CD4-positive, alpha-beta T cell treated with Interleukin-15 for 4 hours (primary cell): ENCODE results near the gene GABRG1.

Source experiments
- DNase-seq: peaks from one replicate; pipeline ENCODE4 v3.0.0-alpha.2; 2020; ENCODE audit warnings: low spot score

GABRG1 gene

GRCh38 chr4:46123913-46124755 is at the start of gene GABRG1:
Gene GABRG1 (minus strand): TSS chr4:46124054. CDS start chr4:46123913, 141 bp downstream.
- no peak for DNase-seq

DNA sequence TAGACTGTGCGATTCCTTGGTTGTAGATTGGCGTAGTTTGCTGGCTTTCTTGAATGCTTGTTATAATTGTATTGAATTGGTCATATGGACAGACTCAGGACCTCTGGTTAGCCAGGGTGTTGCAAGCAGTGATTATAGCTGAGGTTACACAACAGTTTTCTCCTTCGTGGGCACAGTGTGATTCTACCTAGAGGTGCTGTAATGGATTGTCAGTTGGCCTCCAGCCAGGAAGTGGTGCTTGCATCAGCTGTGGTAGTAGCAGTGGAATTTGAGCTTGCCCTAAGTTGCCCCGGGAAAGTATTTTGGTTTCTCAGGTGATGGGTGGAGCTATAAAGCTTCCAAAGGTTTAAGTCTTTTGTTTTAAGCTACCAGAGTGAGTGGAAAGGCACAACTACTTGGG is 23.1 kb upstream of the GABRG1 start:
- DNase-seq = no peak

GRCh38 chr4:46131498-46132057 is 7.7 kb upstream of the GABRG1 start:
- no peak for DNase-seq

- DNase-seq = no peak
Observed at GRCh38 chr4:46124773-46125413, 1.0 kb upstream of the GABRG1 start.

DNA sequence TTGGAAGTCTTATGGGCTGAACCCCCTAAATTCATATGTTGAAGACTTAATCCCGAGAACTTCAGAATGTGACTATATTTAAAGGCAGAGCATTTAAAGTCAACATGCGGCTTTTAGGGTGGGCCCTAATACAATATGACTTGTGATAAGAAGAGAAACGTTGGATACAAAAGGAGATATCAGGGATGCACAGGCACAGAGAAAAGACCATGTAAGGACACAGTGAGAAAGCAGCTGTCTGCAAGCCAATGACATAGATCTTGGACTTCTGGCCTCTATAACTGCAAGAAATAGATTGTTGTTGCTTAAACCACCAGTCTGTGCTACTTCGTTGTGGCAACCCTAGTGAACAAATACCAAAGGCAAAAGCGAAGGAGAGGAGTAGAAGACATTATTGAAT is 42.2 kb downstream of the GABRG1 start:
- no peak for DNase-seq

- DNase-seq = no peak
Observed at GRCh38 chr4:46081248-46081647, 42.6 kb downstream of the GABRG1 start.

DNA sequence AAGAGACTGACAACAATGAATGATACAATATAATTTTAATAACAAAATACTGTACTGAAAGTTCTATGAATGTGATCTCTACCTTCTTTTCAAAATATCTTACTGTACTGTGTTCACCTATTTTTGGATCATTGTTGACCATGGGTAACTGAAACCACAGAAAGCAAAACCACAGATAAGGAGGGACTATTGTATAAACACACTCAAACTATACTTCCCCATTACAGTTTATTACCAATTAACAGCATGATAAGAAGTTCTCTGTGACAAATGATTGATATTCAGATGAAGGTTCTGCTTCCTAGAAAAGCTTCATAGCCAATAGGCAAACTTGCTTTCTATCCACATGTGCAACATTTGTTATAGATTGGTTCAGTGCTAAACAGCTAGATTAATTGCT is 50.1 kb downstream of the GABRG1 start:
- DNase-seq = no peak

DNA sequence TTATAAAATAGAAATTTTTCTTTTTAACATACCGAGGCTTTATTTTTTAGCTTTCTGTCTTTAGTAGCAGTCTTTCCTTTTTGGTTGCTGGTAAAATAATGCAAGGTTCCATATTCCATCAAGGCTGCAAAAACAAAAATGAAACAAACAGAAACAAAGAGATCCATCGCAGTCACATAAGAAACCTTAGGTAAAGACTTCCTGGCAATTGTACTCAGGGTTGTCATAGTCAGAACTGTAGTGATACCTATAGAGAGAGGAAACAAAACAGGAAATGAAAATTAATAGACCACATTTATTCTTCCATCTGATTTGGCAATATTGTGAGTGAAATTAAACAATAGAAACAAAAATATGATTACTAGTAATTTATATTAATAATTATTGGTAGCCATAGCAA is 72.5 kb downstream of the GABRG1 start:
- DNase-seq = no peak

DNA sequence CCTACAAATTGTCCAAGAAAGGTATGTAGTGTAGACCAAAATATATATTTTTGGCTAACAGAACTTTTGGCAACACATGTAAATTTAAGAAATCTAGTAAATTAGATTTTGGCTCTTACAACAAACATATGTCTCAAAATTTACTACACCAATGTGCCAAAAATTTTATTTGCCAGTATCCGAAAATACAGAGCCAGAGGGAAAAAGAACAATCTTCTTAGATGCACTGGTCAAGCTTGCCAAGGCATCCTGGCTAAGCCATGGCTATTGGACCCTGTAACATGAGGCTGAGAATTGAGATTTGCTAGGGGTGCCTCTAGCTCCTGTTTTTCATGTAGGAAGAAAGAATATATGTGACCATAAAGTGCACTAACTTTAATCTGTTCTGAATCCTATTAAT is 91.8 kb downstream of the GABRG1 start:
- no peak for DNase-seq

- no peak for DNase-seq
Observed at GRCh38 chr4:46016306-46016705, 107.5 kb downstream of the GABRG1 start.

DNA sequence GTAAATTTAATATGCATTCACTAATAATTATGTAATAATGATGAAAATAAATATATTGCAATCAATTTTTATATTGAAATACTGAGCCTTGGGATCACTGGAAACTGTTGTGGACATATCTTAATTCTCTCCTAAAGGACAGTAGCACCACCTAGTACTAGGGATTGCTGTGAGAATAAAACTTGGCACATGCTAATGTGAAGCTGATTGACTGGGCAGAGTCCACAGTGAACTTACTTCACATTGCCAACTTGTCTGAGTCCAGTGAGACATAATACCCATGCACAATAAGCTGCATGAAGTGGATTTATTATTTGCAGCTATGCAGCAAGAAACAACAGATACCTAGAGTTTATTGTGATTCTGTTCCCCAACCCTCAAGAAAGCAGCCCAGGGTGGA is 131.1 kb downstream of the GABRG1 start:
- DNase-seq = no peak

DNA sequence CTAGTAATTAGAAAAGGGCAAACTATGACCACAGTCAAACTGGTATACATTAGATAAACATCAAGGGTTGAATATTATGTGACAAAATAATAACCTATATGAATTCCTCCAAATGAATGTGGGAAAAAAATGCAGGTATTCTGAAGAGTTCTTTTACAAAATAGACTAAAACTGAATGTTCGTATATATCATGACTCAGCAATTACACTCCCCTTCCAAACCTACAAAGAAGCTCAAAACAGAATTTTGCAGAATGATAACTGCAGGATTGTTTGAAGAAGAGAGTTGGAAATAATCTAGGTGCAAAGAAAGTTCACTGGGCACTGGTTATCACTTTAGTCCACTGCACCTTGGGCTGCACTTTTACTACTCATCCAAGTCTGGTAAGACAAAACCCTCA is 134.1 kb downstream of the GABRG1 start:
- DNase-seq = no peak

- DNase-seq = no peak
Observed at GRCh38 chr4:45987858-45988257, 136.0 kb downstream of the GABRG1 start.
